ENCODE measurements around the gene ERN1.

Gene ERN1

GRCh38 chr17:64061178-64061898 is 68.6 kb downstream of the ERN1 start:
- FAIRE-seq (no peak), DNase-seq (ENCODE audit: low spot score) (no peak)

- DNase-seq (ENCODE audit: low spot score) (no peak), FAIRE-seq (no peak)
These were observed 69.6 kb downstream of the ERN1 start for GRCh38 chr17:64060331-64060730.

GRCh38 chr17:64059756-64060155 is 70.2 kb downstream of the ERN1 start:
- no peak for DNase-seq (ENCODE audit: low spot score)
- no peak for FAIRE-seq

- FAIRE-seq = no peak
These were observed 71.3 kb downstream of the ERN1 start for GRCh38 chr17:64058621-64059020.

GRCh38 chr17:64057701-64058263 is 72.2 kb downstream of the ERN1 start:
- FAIRE-seq = no peak
- no peak for DNase-seq (ENCODE audit: low spot score)

More at GRCh38 chr17:64058621-64059020, 71.3 kb downstream of the ERN1 start:
- DNase-seq (ENCODE audit: low spot score) = no peak

- FAIRE-seq (no peak), DNase-seq (ENCODE audit: low spot score) (no peak)
These were observed 73.5 kb downstream of the ERN1 start for GRCh38 chr17:64056269-64057005.

GRCh38 chr17:64055183-64056142 is 74.5 kb downstream of the ERN1 start:
- DNase-seq (ENCODE audit: low spot score) = no peak
- no peak for FAIRE-seq

- FAIRE-seq = no peak
- DNase-seq (ENCODE audit: low spot score) = no peak
These were observed 75.6 kb downstream of the ERN1 start for GRCh38 chr17:64054304-64054703.

GRCh38 chr17:64053101-64053500 is 76.8 kb downstream of the ERN1 start:
- no peak for DNase-seq (ENCODE audit: low spot score)
- no peak for FAIRE-seq

- FAIRE-seq = no peak
- DNase-seq (ENCODE audit: low spot score) = no peak
These were observed 78.8 kb downstream of the ERN1 start for GRCh38 chr17:64051153-64051552.

- no peak for DNase-seq (ENCODE audit: low spot score)
- no peak for FAIRE-seq
These were observed 81.1 kb downstream of the ERN1 start for GRCh38 chr17:64048805-64049204.

GRCh38 chr17:64045176-64045575 is 84.8 kb downstream of the ERN1 start:
- DNase-seq (ENCODE audit: low spot score) (no peak), FAIRE-seq (no peak)

- DNase-seq (ENCODE audit: low spot score) (no peak), FAIRE-seq (no peak)
These were observed 87.1 kb downstream of the ERN1 start for GRCh38 chr17:64042700-64043485.

GRCh38 chr17:64041912-64042311 is 88.0 kb downstream of the ERN1 start:
- DNase-seq (ENCODE audit: low spot score) = no peak
- FAIRE-seq = no peak

GRCh38 chr17:64040206-64040605 is 89.7 kb downstream of the ERN1 start:
- DNase-seq (ENCODE audit: low spot score) (no peak), FAIRE-seq (no peak)

GRCh38 chr17:64039106-64039400 is 90.9 kb downstream of the ERN1 start:
- DNase-seq (ENCODE audit: low spot score) (no peak), FAIRE-seq (no peak)

- DNase-seq (ENCODE audit: low spot score) (no peak), FAIRE-seq (no peak)
These were observed 91.4 kb downstream of the ERN1 start for GRCh38 chr17:64038331-64039105.

GRCh38 chr17:64037802-64038201 is 92.1 kb downstream of the ERN1 start:
- DNase-seq (ENCODE audit: low spot score) (no peak), FAIRE-seq (no peak)

- DNase-seq (ENCODE audit: low spot score) (no peak), FAIRE-seq (no peak)
These were observed 92.8 kb downstream of the ERN1 start for GRCh38 chr17:64037180-64037579.

Data from urothelium cell line (cell line).